Measurements from ENCODE around the gene NEMF. TPM values are rescaled to one million over a fixed set of nuclear protein-coding genes. Genes with fewer than 3 reads are reported as not detected.
"Not testable (repeated sequence)": the region's sequence is repeated elsewhere in the genome, so short reads cannot be mapped to it uniquely, and the experiment has no call there.

The NEMF gene
- total RNA-seq, 1 experiment from 2014 or later, result 62.7 TPM

DNA sequence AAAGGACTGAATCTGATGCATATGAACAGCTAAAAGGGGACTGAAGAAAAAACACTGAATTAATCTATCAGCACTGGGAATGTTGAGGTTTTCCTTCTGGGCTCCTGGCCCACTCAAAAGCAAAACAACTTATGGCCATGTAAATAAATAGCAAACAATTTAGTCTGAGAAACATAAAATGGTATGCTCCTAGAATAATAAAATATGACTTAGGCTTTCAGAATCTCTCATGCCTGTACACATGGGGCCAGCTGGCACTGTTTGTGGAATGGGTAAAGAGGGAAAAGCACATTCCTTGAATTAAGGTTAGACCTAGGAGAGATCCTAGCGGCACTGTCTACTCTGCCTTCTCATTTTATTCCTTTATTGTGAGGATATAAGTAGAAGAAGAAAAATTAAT, 78.5 kb downstream of the NEMF start:
- intact Hi-C loops (cut with micrococcal nuclease; ENCODE audit: unreplicated experiment), result loop anchor here (10.0 kb wide), 1 partner anchor 231 kb away; no protein-coding TSS in a partner anchor
- Histone ChIP-seq H3K4me3 (ENCODE audit: low read depth, low read length) (no peak overlapping the region), H3K9me3 (no peaks in the 10 kb centered on the region), H3K36me3 (ENCODE audit: control insufficient read depth, insufficient read depth, low read length) (no peaks in the 10 kb centered on the region), H3K4me1 (peaks cover 22% of the 10 kb centered on the region), H3K27me3 (replicated peaks; ENCODE audit: control insufficient read depth, insufficient read depth, low read length) (no peaks in the 10 kb centered on the region)
- BruUV-seq (replicated peaks), result no TSS peak
- POLR2A ChIA-PET, result no interaction called here
- Mint-ChIP-seq H3K4me1 (ENCODE audit: low read depth, unreplicated experiment) (peaks cover 10% of the 10 kb centered on the region), H3K9me3 (ENCODE audit: unreplicated experiment) (no peaks in the 10 kb centered on the region), H3K27me3 (ENCODE audit: insufficient read depth, unreplicated experiment) (no peaks in the 10 kb centered on the region), H3K4me3 (ENCODE audit: unreplicated experiment) (no peak overlapping the region), H3K36me3 (ENCODE audit: insufficient read depth, unreplicated experiment) (peaks cover 78% of the 10 kb centered on the region), H3K27ac (ENCODE audit: unreplicated experiment) (no peak overlapping the region)
- DNase-seq, result no peak
- CTCF ChIA-PET, result no interaction called here
- TF ChIP-seq, protein P1, sequence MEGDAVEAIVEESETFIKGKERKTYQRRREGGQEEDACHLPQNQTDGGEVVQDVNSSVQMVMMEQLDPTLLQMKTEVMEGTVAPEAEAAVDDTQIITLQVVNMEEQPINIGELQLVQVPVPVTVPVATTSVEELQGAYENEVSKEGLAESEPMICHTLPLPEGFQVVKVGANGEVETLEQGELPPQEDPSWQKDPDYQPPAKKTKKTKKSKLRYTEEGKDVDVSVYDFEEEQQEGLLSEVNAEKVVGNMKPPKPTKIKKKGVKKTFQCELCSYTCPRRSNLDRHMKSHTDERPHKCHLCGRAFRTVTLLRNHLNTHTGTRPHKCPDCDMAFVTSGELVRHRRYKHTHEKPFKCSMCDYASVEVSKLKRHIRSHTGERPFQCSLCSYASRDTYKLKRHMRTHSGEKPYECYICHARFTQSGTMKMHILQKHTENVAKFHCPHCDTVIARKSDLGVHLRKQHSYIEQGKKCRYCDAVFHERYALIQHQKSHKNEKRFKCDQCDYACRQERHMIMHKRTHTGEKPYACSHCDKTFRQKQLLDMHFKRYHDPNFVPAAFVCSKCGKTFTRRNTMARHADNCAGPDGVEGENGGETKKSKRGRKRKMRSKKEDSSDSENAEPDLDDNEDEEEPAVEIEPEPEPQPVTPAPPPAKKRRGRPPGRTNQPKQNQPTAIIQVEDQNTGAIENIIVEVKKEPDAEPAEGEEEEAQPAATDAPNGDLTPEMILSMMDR (IDR thresholded peaks at IDR 0.05; ENCODE audit: insufficient read depth in 1 of 2, low read depth in 1 of 2, low read length in 1 of 2, severe bottlenecking in 1 of 2, unreplicated experiment in 1 of 2), result no peak

DNA sequence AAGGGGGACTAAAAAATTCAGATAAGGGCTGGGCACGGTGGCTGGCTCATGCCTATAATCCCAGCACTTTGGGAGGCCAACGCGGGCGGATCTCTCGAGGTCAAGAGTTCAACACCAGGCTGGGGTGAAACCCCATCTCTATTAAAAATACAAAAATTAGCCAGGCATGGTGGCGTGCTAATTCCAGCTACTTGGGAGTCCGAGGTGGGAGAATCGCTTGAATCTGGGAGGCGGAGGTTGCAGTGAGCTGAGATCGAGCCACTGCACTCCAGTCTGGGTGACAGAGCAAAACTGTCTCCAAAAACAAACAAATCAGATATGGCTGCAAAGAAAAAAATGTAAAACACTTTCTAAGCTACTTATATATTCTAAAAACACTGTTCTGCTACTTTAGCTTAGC, 80.9 kb downstream of the NEMF start:
- CTCF ChIA-PET, result interaction anchor here (1.7 kb wide), 1 partner anchor 137 kb away, joined by 7 read pairs; no protein-coding TSS in a partner anchor
- Mint-ChIP-seq H3K36me3 (ENCODE audit: insufficient read depth, unreplicated experiment) (peaks cover 73% of the 10 kb centered on the region), H3K4me1 (ENCODE audit: low read depth, unreplicated experiment) (peaks cover 10% of the 10 kb centered on the region), H3K27ac (ENCODE audit: unreplicated experiment) (peak overlapping the region; percentile 79), H3K4me3 (ENCODE audit: unreplicated experiment) (peak overlapping the region; percentile 79)
- H3K4me3 ChIP-seq (ENCODE audit: low read depth, low read length); DNase-seq; H3K36me3 ChIP-seq (ENCODE audit: control insufficient read depth, insufficient read depth, low read length); BruUV-seq (replicated peaks); H3K27me3 Mint-ChIP-seq (ENCODE audit: insufficient read depth, unreplicated experiment); POLR2A ChIA-PET; H3K9me3 ChIP-seq; H3K9me3 Mint-ChIP-seq (ENCODE audit: unreplicated experiment); H3K27me3 ChIP-seq (replicated peaks; ENCODE audit: control insufficient read depth, insufficient read depth, low read length): not testable (repeated sequence)
- peaks cover 27% of the 10 kb centered on the region for H3K4me1 ChIP-seq
- intact Hi-C loops (cut with micrococcal nuclease; ENCODE audit: unreplicated experiment), result loop anchor here (10.0 kb wide), 1 partner anchor 233 kb away; no protein-coding TSS in a partner anchor

DNA sequence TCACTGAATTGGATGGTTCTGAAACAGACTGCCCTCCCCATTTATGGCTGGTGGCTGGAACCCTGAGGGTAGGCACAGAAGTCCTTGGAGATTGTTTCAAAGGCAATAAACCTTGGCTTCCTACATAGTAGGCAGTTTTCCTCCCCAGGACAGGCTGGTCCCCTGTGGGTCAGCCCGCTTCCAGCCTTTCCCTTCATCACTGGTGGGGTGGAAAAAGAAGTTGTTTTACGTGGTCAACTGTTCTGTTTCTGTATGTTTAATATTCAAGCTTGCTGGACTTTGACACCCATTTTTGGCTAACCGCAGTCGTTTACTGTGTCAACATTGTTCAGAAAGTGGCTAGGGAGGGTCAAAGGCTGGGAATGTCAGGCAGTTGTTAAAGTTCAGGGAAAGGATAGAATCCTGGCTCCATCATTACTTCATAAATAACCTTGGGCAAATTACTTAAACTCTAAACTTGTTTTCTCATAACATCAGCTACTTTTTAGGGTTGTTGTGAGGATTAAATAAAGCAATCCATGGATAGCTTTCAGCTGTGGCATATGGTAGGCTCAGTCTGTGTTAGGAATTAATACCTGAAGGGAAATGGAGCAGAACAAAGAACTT, 82.3 kb downstream of the NEMF start:
- H3K9me3 ChIP-seq, result no peaks in the 10 kb centered on the region
- peak; percentile 76 to 79 for DNase-seq
- Mint-ChIP-seq H3K9me3 (ENCODE audit: unreplicated experiment) (no peaks in the 10 kb centered on the region), H3K36me3 (ENCODE audit: insufficient read depth, unreplicated experiment) (peaks cover 60% of the 10 kb centered on the region), H3K4me1 (ENCODE audit: low read depth, unreplicated experiment) (peaks cover 10% of the 10 kb centered on the region), H3K4me3 (ENCODE audit: unreplicated experiment) (peak overlapping the region; percentile 79), H3K27ac (ENCODE audit: unreplicated experiment) (peak overlapping the region; percentile 79), H3K27me3 (ENCODE audit: insufficient read depth, unreplicated experiment) (no peaks in the 10 kb centered on the region)
- TF ChIP-seq, protein P1 (IDR thresholded peaks at IDR 0.05; ENCODE audit: insufficient read depth in 1 of 2, low read depth in 1 of 2, low read length in 1 of 2, severe bottlenecking in 1 of 2, unreplicated experiment in 1 of 2), result no peak
- BruUV-seq (replicated peaks), result no TSS peak
- CTCF ChIA-PET, result interaction anchor here (0.6 to 1.7 kb wide), 5 partner anchors 82 to 150 kb away, joined by 3 to 7 read pairs (median 3); partner anchors contain the start of genes NEMF, POLE2 and RPL36AL
- no peaks in the 10 kb centered on the region for H3K36me3 ChIP-seq (ENCODE audit: control insufficient read depth, insufficient read depth, low read length)
- no peaks in the 10 kb centered on the region for H3K27me3 ChIP-seq (replicated peaks; ENCODE audit: control insufficient read depth, insufficient read depth, low read length)
- H3K4me1 ChIP-seq, result peaks cover 29% of the 10 kb centered on the region
- POLR2A ChIA-PET, result interaction anchor here (0.5 to 1.2 kb wide), 3 partner anchors 19 to 415 kb away, joined by 4 to 9 read pairs (median 5); partner anchors contain the start of gene POLE2
- intact Hi-C loops (cut with micrococcal nuclease; ENCODE audit: unreplicated experiment), result loop anchor here (1.0 to 10.0 kb wide), 4 partner anchors 49 to 234 kb away; partner anchors contain the start of gene POLE2
- peak overlapping the region; percentile 99 for H3K4me3 ChIP-seq (ENCODE audit: low read depth, low read length)
